WERI-Rb-1 (cell line): Measurements from ENCODE around the gene STIM1.

ENCODE experiments used
- DNase-seq: peaks from one replicate; pipeline ENCODE4 v3.0.0-alpha.2; 2020
- H3K27ac ChIP-seq: fragments of 250-450 bp; sonication (Bioruptor Pico); 2 replicates; pipeline ENCODE4 v1.5.1; 2020; ENCODE audit warnings: mild to moderate bottlenecking, moderate library complexity
- H3K27me3 ChIP-seq: fragments of 250-450 bp; sonication (Bioruptor Pico); 2 replicates; pipeline ENCODE4 v1.5.1; 2021; ENCODE audit warnings: mild to moderate bottlenecking, low read depth, moderate library complexity; ENCODE audit not compliant: insufficient read depth, severe bottlenecking
- H3K36me3 ChIP-seq: fragments of 250-450 bp; sonication (Bioruptor Pico); 2 replicates; pipeline ENCODE4 v1.5.1; 2020; ENCODE audit warnings: mild to moderate bottlenecking, moderate library complexity
- H3K4me3 ChIP-seq: 2 replicates; pipeline ENCODE4 v1.5.1; 2011; ENCODE audit warnings: low read depth, mild to moderate bottlenecking, control low read depth, low read length
- H3K9me3 ChIP-seq: fragments of 250-450 bp; sonication (Bioruptor Pico); 2 replicates; pipeline ENCODE4 v1.5.1; 2021; ENCODE audit warnings: mild to moderate bottlenecking, moderate library complexity; ENCODE audit not compliant: severe bottlenecking
- TF ChIP-seq, protein P1 (sequence below): IDR thresholded peaks from 2 replicates; pipeline ENCODE4 v1.5.1; 2011; ENCODE audit warnings: low read depth, mild to moderate bottlenecking, control low read depth, inconsistent platforms, low read length

STIM1 gene

DNA sequence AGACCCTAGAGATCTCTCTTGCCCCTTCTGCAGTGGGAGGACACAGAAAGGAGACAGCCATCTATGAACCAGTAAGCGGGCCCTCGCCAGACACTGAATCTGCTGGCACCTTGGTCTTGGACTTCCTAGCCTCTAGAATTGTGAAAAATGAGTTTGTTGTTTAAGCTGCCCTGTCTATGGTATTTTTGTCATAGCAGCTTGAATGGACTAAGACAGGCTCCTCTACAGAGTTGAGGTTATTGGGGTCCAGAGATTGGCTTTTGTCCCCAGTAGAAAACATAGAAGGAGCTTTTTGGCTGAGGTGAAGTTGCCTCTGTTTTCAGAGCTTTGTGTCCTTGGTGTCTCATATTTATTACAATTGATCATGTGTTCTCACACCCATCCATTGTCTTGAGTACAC, 77.2 kb downstream of the STIM1 start:
- Histone ChIP-seq H3K36me3 (no peaks in the 10 kb centered on the region), H3K27me3 (no peaks in the 10 kb centered on the region), H3K4me3 (no peak overlapping the region), H3K27ac (no peak overlapping the region), H3K9me3 (no peaks in the 10 kb centered on the region)
- DNase-seq, result no peak
- TF ChIP-seq, protein P1, sequence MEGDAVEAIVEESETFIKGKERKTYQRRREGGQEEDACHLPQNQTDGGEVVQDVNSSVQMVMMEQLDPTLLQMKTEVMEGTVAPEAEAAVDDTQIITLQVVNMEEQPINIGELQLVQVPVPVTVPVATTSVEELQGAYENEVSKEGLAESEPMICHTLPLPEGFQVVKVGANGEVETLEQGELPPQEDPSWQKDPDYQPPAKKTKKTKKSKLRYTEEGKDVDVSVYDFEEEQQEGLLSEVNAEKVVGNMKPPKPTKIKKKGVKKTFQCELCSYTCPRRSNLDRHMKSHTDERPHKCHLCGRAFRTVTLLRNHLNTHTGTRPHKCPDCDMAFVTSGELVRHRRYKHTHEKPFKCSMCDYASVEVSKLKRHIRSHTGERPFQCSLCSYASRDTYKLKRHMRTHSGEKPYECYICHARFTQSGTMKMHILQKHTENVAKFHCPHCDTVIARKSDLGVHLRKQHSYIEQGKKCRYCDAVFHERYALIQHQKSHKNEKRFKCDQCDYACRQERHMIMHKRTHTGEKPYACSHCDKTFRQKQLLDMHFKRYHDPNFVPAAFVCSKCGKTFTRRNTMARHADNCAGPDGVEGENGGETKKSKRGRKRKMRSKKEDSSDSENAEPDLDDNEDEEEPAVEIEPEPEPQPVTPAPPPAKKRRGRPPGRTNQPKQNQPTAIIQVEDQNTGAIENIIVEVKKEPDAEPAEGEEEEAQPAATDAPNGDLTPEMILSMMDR, result no peak

DNA sequence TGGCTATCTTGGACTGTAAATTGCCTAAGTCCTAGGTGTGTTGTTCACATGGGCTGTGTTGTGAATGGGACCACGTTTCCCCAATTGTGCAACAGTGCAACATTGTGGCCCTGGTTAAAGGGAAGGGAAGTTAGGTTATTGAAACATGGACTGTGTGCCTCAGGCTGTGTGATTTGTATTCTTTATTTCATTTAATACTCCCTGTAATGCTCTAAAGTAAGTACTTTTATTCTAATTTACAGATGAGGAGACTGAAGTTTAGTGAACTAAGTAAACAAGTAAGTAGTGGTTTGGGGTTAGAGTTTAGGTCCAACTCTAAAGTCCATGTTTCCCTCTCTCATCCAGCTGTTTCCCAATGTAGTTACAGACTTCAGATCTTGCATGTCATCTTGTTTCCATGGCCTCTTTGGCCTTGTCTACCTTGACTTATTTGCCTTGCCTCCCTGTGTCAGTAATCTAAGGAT, 77.7 kb downstream of the STIM1 start:
- no peak overlapping the region for H3K27ac ChIP-seq
- no peak overlapping the region for H3K4me3 ChIP-seq
- H3K27me3 ChIP-seq, result no peaks in the 10 kb centered on the region

DNA sequence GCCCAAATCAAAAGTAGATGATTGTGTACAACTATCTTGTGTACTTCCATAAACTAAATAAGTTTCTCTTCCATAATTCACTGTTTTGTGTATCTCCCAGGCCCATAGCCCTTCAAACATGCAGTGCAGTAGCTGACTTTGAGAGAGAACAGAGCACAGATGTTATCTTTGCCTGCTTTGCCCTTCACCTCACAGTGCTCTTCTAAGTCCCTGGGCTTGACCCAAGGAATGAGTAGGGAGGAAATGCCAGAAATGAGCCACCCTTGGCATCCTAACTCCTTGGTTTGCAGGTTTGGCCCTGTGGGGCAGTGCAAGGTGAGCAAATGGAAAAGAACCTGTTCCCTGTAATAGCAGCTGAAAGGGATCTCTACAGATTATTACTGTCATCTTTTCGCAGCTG, 79.2 kb downstream of the STIM1 start:
- Histone ChIP-seq H3K27me3 (no peaks in the 10 kb centered on the region), H3K9me3 (no peaks in the 10 kb centered on the region), H3K27ac (no peak overlapping the region), H3K36me3 (no peaks in the 10 kb centered on the region), H3K4me3 (no peak overlapping the region)
- DNase-seq, result no peak
- TF ChIP-seq, protein P1, result no peak

More for the DNA sequence above, 77.7 kb downstream of the STIM1 start:
- Histone ChIP-seq H3K36me3 (no peaks in the 10 kb centered on the region), H3K9me3 (no peaks in the 10 kb centered on the region)
- TF ChIP-seq, protein P1, result no peak
- no peak for DNase-seq

DNA sequence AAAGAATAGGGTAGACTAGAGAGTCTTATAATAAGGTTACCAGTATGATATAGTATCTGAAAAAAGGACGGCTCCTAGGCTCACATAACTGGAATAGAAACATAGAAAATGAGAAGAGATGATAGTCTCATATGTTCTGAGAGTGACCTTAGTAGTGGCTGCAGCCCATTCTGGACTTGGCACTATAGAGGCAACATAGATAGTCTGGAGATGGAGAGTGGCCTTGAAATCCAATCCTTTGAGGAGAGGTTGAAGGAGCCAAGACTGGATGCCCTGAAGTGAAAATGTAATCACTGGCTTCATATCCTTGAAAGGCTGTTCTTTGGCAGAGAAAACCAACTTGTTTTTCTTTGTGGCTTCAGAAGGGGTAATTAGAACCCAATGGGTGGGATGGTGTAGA, 81.1 kb downstream of the STIM1 start:
- no peak for DNase-seq
- Histone ChIP-seq H3K27me3 (no peaks in the 10 kb centered on the region), H3K27ac (no peak overlapping the region), H3K4me3 (no peak overlapping the region), H3K9me3 (no peaks in the 10 kb centered on the region), H3K36me3 (no peaks in the 10 kb centered on the region)
- TF ChIP-seq, protein P1, result no peak

DNA sequence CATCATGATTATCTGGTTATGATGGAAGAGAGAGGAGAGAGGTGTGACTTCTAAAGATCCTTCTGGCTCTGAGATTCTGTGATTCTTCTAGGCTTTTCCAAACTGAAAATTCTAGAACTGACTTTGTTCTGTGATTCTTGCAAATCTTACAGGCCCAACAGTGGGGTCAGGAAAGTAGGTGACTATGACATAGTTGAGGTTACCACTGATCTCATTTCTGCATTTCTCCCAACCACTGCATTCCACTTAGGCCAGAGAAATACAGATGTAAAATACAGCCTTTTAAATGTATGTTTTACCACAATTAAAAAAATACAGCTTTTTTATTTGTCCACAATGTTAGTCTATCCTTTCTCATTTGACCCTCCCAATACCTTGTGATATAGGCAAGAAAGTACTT, 83.7 kb downstream of the STIM1 start:
- no peaks in the 10 kb centered on the region for H3K36me3 ChIP-seq
- DNase-seq, result no peak
- no peaks in the 10 kb centered on the region for H3K9me3 ChIP-seq
- H3K27ac ChIP-seq, result no peak overlapping the region
- TF ChIP-seq, protein P1, result no peak
- H3K4me3 ChIP-seq, result no peak overlapping the region
- no peaks in the 10 kb centered on the region for H3K27me3 ChIP-seq

DNA sequence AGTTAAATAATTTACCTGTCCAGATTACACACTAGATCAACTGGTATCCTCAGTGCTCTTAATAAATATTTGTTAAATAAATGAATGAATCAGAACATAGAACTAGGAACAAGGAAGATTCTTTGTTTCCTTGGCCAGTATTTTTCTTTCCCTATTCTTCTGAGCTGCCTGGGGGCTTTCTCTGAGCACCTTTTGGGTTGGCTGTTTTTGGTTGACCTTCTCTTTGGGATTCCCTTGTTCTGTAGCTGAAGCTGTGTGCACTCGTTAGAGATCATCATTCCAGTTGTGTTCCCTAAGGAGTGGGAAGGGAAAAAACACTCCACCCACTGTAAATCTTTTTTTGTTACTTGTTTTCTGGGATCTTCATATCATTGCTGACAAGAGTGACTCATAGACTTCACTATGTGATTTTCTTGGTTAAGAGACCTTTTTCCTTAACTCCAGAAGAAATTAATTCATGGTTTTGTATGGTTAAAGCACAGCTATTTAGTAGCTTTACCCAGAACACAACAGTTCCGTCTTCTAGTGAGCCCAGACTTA, 84.3 kb downstream of the STIM1 start:
- Histone ChIP-seq H3K36me3 (no peaks in the 10 kb centered on the region), H3K4me3 (no peak overlapping the region), H3K27me3 (no peaks in the 10 kb centered on the region), H3K9me3 (no peaks in the 10 kb centered on the region), H3K27ac (no peak overlapping the region)
- no peak for DNase-seq
- TF ChIP-seq, protein P1, result no peak
